ENCODE measurements around the gene FURIN.
"Not testable (repeated sequence)": the region's sequence is repeated elsewhere in the genome, so short reads cannot be mapped to it uniquely, and the experiment has no call there.

FURIN gene

GRCh38 chr15:90918034-90918788 lies 49.8 kb downstream of the FURIN start:
- no peak for DNase-seq

- no peak for DNase-seq
Observed at GRCh38 chr15:90918835-90919234, 50.4 kb downstream of the FURIN start.

- no peak for DNase-seq
Observed at GRCh38 chr15:90921887-90922286, 53.5 kb downstream of the FURIN start.

GRCh38 chr15:90922712-90923322 lies 54.4 kb downstream of the FURIN start:
- not testable (repeated sequence) for DNase-seq

GRCh38 chr15:90924375-90924774 lies 56.0 kb downstream of the FURIN start:
- no peak for DNase-seq

- not testable (repeated sequence) for DNase-seq
Observed at GRCh38 chr15:90926766-90927165, 58.4 kb downstream of the FURIN start.

- not testable (repeated sequence) for DNase-seq
Observed at GRCh38 chr15:90928106-90928505, 59.7 kb downstream of the FURIN start.

GRCh38 chr15:90929246-90930019 lies 61.0 kb downstream of the FURIN start:
- no peak for DNase-seq

GRCh38 chr15:90930861-90931574 lies 62.6 kb downstream of the FURIN start:
- no peak for DNase-seq

GRCh38 chr15:90931575-90931827 lies 63.1 kb downstream of the FURIN start:
- no peak for DNase-seq

GRCh38 chr15:90931828-90932659 lies 63.7 kb downstream of the FURIN start, which contains the start of gene HDDC3:
HDDC3 (minus strand) TSS chr15:90932549; CDS start chr15:90932540, 9 bp downstream.
- DNase-seq: peak; percentile 59

GRCh38 chr15:90932660-90932991 lies 64.2 kb downstream of the FURIN start:
- DNase-seq: no peak

Measured in NCI-H187 treated with DMSO at 0.1 percent for 48 hours (cell line).